ENCODE results near the gene SCAF11.

- TF ChIP-seq, protein P1, sequence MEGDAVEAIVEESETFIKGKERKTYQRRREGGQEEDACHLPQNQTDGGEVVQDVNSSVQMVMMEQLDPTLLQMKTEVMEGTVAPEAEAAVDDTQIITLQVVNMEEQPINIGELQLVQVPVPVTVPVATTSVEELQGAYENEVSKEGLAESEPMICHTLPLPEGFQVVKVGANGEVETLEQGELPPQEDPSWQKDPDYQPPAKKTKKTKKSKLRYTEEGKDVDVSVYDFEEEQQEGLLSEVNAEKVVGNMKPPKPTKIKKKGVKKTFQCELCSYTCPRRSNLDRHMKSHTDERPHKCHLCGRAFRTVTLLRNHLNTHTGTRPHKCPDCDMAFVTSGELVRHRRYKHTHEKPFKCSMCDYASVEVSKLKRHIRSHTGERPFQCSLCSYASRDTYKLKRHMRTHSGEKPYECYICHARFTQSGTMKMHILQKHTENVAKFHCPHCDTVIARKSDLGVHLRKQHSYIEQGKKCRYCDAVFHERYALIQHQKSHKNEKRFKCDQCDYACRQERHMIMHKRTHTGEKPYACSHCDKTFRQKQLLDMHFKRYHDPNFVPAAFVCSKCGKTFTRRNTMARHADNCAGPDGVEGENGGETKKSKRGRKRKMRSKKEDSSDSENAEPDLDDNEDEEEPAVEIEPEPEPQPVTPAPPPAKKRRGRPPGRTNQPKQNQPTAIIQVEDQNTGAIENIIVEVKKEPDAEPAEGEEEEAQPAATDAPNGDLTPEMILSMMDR (IDR thresholded peaks at IDR 0.05) = no peak
- TF ChIP-seq EP300 (IDR thresholded peaks at IDR 0.05) = no peak
- TF ChIP-seq POLR2A (IDR thresholded peaks at IDR 0.05) = no peak
Observed at GRCh38 chr12:45974883-45975282, 15.5 kb downstream of the SCAF11 start.
